CD4-positive, alpha-beta memory T cell (primary cell): ENCODE data around the gene TLK2. TPM values are rescaled to one million over a fixed set of nuclear protein-coding genes. Genes with fewer than 3 reads are reported as not detected.

Source experiments
- CTCF ChIA-PET: fragments of 350-600 bp; sonication (Branson Sonifier 250); formaldehyde crosslinking; loops from one replicate; lab custom pipeline; 2021; ENCODE audit warnings: inconsistent platforms; ENCODE audit not compliant: partially characterized antibody; lab: Charles Lee
- POLR2A ChIA-PET: fragments of 350-600 bp; sonication (Branson Sonifier 250); formaldehyde crosslinking; loops from one replicate; lab custom pipeline; 2021; ENCODE audit not compliant: partially characterized antibody; lab: Charles Lee
- DNase-seq, 5 donors: peaks; one replicate each; pipeline versions ENCODE4 v3.0.0 to v3.0.0-alpha.2; 2020 to 2022; ENCODE audit warnings: mixed read lengths in 1 of 5
- H3K27ac ChIP-seq: one replicate; pipeline ENCODE4 v1.7.0; 2013; ENCODE audit warnings: low read depth, low read length
- H3K27me3 ChIP-seq: 2 replicates; pipeline ENCODE4 v1.7.0; 2013; ENCODE audit warnings: mild to moderate bottlenecking, low read length, moderate library complexity; ENCODE audit not compliant: insufficient read depth
- H3K36me3 ChIP-seq: 2 replicates; pipeline ENCODE4 v1.7.0; 2013; ENCODE audit warnings: mild to moderate bottlenecking, low read length, moderate library complexity; ENCODE audit not compliant: insufficient read depth
- H3K4me1 ChIP-seq: 2 replicates; pipeline ENCODE4 v1.7.0; 2013; ENCODE audit warnings: mild to moderate bottlenecking, low read length, moderate library complexity; ENCODE audit not compliant: insufficient read depth
- H3K4me3 ChIP-seq, 2 donors: one replicate each; pipeline ENCODE4 v1.7.0; 2013; ENCODE audit warnings: low read length in 2 of 2, mild to moderate bottlenecking in 1 of 2
- H3K9me3 ChIP-seq, 2 donors: one replicate each; pipeline ENCODE4 v1.7.0; 2013; ENCODE audit warnings: low read length in 2 of 2, control low read depth in 1 of 2; ENCODE audit not compliant: control insufficient read depth in 1 of 2
- H3K27ac Mint-ChIP-seq, 7 donors: one replicate each; pipeline ENCODE4 v1.8.0; 2020 to 2021; ENCODE audit warnings: mixed read lengths in 7 of 7, mild to moderate bottlenecking in 6 of 7, inconsistent platforms in 3 of 7, moderate library complexity in 3 of 7
- H3K27me3 Mint-ChIP-seq, 2 donors: one replicate each; pipeline ENCODE4 v1.8.0; 2020 to 2021; ENCODE audit warnings: mixed read lengths in 2 of 2
- H3K36me3 Mint-ChIP-seq, 2 donors: one replicate each; pipeline ENCODE4 v1.8.0; 2020 to 2021; ENCODE audit warnings: mixed read lengths in 2 of 2, inconsistent platforms in 1 of 2, mild to moderate bottlenecking in 1 of 2
- H3K4me1 Mint-ChIP-seq, 4 donors: one replicate each; pipeline ENCODE4 v1.8.0; 2020 to 2021; ENCODE audit warnings: mixed read lengths in 4 of 4, mild to moderate bottlenecking in 1 of 4
- H3K4me3 Mint-ChIP-seq, 8 donors: one replicate each; pipeline ENCODE4 v1.8.0; 2020 to 2021; ENCODE audit warnings: mixed read lengths in 8 of 8, mild to moderate bottlenecking in 7 of 8, moderate library complexity in 6 of 8, inconsistent platforms in 3 of 8
- H3K9me3 Mint-ChIP-seq, 8 donors: one replicate each; pipeline ENCODE4 v1.8.0; 2020 to 2021; ENCODE audit warnings: mixed read lengths in 8 of 8, mild to moderate bottlenecking in 5 of 8, inconsistent platforms in 3 of 8, moderate library complexity in 1 of 8
- intact Hi-C: fragments of 100-400 bp; cut with micrococcal nuclease; formaldehyde crosslinking; loops from one replicate; pipeline ENCODE4 v1.15.1; 2023
- polyA plus RNA-seq, 2 donors: library from polyadenylated mRNA; unstranded; fragments of 300-500 nt; fragmentation: Illumina TruSeq; gene quantifications; one replicate each; pipeline ENCODE4 v1.2.3, GENCODE V29; 2021
- total RNA-seq, 2 experiments: library from RNA; stranded (reverse); gene quantifications; one replicate each; pipeline ENCODE4 v1.2.3, GENCODE V29; 2021

TLK2 gene
- total and polyA plus RNA-seq, 4 experiments from 2014 or later, result 2.4 to 67.7 (median 40.1) TPM

DNA sequence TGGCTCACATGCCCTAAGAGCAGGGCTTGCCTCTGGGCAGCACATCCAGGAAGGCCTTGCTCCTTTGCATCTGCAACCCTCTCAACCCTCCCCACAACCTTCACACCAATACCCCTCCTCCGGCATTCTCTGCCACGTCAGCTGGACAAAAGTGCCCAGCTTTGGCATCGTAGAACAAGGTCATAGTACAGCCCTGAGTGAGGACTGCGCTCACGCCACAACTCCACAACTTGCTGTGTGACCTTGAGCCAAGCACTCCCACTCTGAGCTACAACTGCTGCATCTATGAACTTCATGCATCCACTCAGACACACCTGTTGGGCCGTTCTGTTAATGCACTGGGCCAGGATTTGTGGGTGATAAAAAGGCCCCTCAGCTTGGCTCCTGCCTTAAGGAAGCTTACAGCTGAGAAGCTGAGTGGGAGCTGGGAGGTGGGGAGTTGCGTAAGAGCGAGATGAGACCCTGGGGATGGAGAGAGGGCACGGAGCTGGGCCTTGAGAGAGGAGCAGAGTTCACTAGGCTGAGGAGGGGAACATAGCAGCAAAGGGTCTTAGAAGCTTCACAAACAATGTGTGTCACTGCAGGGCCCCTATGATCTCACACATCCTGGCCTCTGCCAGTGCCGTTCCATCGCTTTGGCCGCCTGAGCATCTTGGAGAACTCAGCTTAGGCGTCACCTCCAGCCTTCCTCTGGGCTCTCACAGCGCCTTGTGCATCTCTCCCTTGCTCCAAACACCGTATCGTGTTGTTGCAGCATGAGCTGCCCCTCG lies 140.2 kb downstream of the TLK2 start:
- Histone ChIP-seq H3K4me3 (no peak overlapping the region), H3K4me1 (no peaks in the 10 kb centered on the region), H3K9me3 (no peaks in the 10 kb centered on the region), H3K36me3 (no peaks in the 10 kb centered on the region), H3K27me3 (no peaks in the 10 kb centered on the region), H3K27ac (no peak overlapping the region)
- intact Hi-C loops, result no loop called here
- DNase-seq, result no peak
- H3K36me3 Mint-ChIP-seq, result peaks cover 13 to 23% of the 10 kb centered on the region in 2 donors
- POLR2A ChIA-PET, result no interaction called here
- H3K27me3 Mint-ChIP-seq, result no peaks in the 10 kb centered on the region
- H3K4me1 Mint-ChIP-seq, result no peaks in the 10 kb centered on the region
- H3K9me3 Mint-ChIP-seq, result peaks cover 0 to 2% (median 0%) of the 10 kb centered on the region in 8 donors
- CTCF ChIA-PET, result no interaction called here
- no peak overlapping the region for H3K4me3 Mint-ChIP-seq
- peak overlapping the region in 3 of 7 donors; percentile 19 to 79 (median 50) for H3K27ac Mint-ChIP-seq

DNA sequence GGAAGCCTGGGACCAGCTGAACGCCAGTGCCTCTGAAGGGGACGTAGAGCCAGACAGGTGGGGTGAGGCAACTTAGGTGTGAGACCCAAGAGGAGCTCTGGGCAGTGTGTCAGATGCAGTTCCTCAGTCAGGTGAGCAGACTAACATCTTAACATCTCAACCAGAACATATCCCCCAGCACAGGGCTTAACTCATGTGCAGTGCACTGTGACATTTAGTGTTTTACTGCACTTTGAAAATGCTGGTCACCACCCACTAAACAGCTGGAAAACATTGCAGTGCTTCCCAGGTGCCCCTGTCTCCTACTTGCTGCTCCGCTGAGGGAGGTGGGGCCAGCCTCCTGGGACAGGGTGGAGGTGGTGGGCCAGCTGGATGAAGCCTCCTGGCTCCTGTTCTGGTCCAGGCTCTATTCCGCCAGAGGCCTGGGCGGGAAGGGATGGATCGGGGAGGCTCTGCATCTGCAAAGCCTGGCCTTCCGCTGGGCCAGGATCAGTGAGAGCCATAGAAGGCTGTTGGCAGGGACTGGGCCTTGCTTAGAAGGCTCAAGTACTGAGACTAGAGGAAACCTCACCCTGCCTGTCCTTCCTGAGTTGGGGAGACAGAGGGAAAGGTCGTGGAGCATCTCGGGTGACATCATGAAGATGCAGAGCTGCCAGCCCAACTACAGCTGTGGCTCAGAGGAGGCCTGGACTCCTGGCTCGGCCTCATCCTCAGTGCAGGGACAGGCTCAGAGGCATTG lies 141.0 kb downstream of the TLK2 start:
- Mint-ChIP-seq H3K4me3 (peak overlapping the region in 1 of 8 donors; percentile 21), H3K27ac (no peak overlapping the region), H3K9me3 (peaks cover 0 to 2% (median 0%) of the 10 kb centered on the region in 8 donors), H3K4me1 (no peaks in the 10 kb centered on the region), H3K27me3 (no peaks in the 10 kb centered on the region), H3K36me3 (peaks cover 9 to 18% of the 10 kb centered on the region in 2 donors)
- no peak overlapping the region for H3K4me3 ChIP-seq
- no peaks in the 10 kb centered on the region for H3K27me3 ChIP-seq
- H3K27ac ChIP-seq, result no peak overlapping the region
- no peak for DNase-seq
- CTCF ChIA-PET, result no interaction called here
- no peaks in the 10 kb centered on the region for H3K9me3 ChIP-seq
- intact Hi-C loops, result no loop called here
- H3K4me1 ChIP-seq, result no peaks in the 10 kb centered on the region
- POLR2A ChIA-PET, result no interaction called here
- H3K36me3 ChIP-seq, result no peaks in the 10 kb centered on the region

DNA sequence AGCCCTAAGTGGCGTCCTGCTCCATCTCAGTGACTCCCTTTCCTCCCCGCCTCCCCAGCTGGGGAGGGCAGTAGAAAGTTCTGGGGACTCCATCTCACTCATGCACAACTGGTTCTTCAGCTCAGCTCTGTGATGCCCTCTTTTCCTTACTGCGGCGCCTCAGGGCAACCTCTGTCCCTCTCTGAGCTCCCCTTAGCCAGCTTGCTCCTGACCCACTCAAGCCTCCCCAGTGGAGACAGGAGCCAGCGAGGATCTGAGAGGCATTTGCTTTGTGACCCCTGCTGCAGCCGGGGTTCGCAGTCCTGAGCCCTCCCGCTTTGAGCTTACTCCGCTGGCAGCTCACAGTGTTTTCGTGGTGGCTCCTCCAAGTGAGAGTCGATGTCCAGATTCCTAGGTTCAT lies 142.6 kb downstream of the TLK2 start:
- no peaks in the 10 kb centered on the region for H3K9me3 ChIP-seq
- no peak overlapping the region for H3K27ac ChIP-seq
- H3K4me3 Mint-ChIP-seq, result no peak overlapping the region
- intact Hi-C loops, result no loop called here
- no peak overlapping the region for H3K4me3 ChIP-seq
- H3K36me3 ChIP-seq, result no peaks in the 10 kb centered on the region
- H3K9me3 Mint-ChIP-seq, result peaks cover 0 to 2% (median 0%) of the 10 kb centered on the region in 8 donors
- peaks cover 0 to 4% (median 2%) of the 10 kb centered on the region in 4 donors for H3K4me1 Mint-ChIP-seq
- no peaks in the 10 kb centered on the region for H3K4me1 ChIP-seq
- peak overlapping the region in 1 of 7 donors; percentile 29 for H3K27ac Mint-ChIP-seq
- CTCF ChIA-PET, result no interaction called here
- H3K27me3 ChIP-seq, result no peaks in the 10 kb centered on the region
- H3K36me3 Mint-ChIP-seq, result peaks cover 3 to 4% of the 10 kb centered on the region in 2 donors
- H3K27me3 Mint-ChIP-seq, result no peaks in the 10 kb centered on the region
- no peak for DNase-seq
- POLR2A ChIA-PET, result no interaction called here

DNA sequence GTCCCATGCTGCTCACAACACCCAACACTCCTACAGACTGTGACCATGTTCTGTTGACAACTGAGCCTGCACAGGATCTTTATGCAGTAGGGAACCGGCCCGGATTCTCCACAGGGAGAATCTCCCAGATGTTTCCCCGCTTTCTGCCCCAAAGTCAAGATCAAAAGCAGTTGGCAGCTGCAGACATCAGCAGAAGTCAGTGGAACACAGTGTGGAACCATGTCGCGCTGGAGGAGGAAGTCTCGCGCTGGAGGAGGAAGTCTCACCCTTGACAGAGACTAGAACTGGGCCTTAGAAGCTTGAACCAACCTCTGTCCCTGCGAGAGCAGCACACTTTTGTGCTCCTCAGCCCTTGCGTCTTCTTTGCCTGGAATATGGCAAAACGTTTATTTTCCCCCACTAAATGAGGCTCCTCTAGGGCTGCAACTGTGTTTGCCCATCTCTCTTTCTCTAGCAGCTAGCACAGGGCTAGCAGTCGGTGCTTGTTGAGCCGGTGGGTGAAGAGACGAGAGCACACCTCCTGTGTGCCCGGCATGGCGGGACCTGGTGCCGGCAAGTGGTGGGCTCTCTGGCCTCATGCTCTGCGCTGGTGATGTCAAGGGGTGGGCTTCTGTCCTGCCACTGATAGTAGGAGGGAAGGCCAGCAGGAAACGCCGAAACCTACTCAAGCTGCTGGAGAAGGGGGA lies 146.7 kb downstream of the TLK2 start:
- ChIA-PET POLR2A (no interaction called here), CTCF (interaction anchor here (0.6 kb wide), 1 partner anchor 186 kb away, joined by 3 read pairs; no protein-coding TSS in a partner anchor)
- H3K27ac ChIP-seq, result no peak overlapping the region
- H3K27me3 Mint-ChIP-seq, result peaks cover 5 to 9% of the 10 kb centered on the region in 2 donors
- no peaks in the 10 kb centered on the region for H3K36me3 ChIP-seq
- no peak overlapping the region for H3K27ac Mint-ChIP-seq
- H3K36me3 Mint-ChIP-seq, result peaks cover 2 to 3% of the 10 kb centered on the region in 2 donors
- H3K4me3 Mint-ChIP-seq, result peak overlapping the region in 6 of 8 donors; percentile 6 to 83 (median 42)
- intact Hi-C loops, result no loop called here
- no peak overlapping the region for H3K4me3 ChIP-seq
- no peaks in the 10 kb centered on the region for H3K27me3 ChIP-seq
- peaks cover 12% of the 10 kb centered on the region for H3K4me1 ChIP-seq
- peaks cover 9 to 24% (median 16%) of the 10 kb centered on the region in 4 donors for H3K4me1 Mint-ChIP-seq
- H3K9me3 Mint-ChIP-seq, result no peaks in the 10 kb centered on the region
- no peak for DNase-seq
- no peaks in the 10 kb centered on the region for H3K9me3 ChIP-seq

DNA sequence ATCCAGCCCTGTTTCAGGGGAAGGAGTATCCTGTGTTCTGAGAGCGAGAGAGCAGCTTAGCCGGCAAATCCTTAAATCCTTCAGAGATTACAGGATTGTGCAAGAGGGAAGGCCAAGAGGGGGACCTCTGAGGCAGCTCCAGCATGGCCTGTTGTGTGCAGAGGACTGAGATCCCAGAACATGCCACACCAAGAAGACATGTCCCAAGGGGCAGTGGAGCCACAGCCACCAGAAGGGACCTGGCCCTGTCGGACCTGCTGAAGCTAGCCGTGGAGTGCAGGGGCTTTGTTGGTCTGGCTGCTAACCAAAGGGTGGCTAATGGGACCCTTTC lies 147.2 kb downstream of the TLK2 start:
- Mint-ChIP-seq H3K4me3 (peak overlapping the region in 7 of 8 donors; percentile 6 to 83 (median 62)), H3K27ac (peak overlapping the region in 1 of 7 donors; percentile 19), H3K4me1 (peaks cover 9 to 26% (median 17%) of the 10 kb centered on the region in 4 donors)

DNA sequence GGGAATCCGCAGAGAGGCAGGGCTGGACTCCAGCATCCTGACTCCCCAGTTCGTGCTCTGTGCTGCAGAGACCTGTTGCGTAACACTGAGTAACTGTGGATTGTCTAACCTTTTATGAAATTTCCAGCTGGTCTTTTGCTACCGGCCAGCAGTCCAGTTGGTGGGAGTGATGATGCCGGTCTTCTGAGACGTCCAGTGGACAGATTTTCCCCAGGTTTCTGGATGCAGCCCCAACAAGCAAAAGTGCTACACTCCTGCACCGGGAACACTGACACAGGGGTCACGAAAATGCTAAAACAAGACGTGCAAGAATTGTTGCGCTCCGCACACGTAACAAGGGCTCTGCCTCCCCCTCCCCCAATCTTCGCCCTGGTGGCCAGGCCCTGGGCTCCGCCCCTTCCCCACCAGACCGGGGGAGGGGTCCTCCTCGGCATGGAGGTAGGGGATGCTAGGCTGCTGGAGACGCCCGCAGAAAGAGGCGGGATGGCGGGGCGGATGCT lies 148.1 kb downstream of the TLK2 start:
- ChIA-PET CTCF (no interaction called here), POLR2A (no interaction called here)
- Mint-ChIP-seq H3K4me1 (peaks cover 9 to 26% (median 17%) of the 10 kb centered on the region in 4 donors), H3K4me3 (peak overlapping the region; percentile 27 to 83 (median 58)), H3K9me3 (no peaks in the 10 kb centered on the region), H3K27me3 (peaks cover 5 to 10% of the 10 kb centered on the region in 2 donors), H3K36me3 (peaks cover 2 to 3% of the 10 kb centered on the region in 2 donors), H3K27ac (peak overlapping the region in 1 of 7 donors; percentile 19)
- peak overlapping the region in 1 of 2 donors; percentile 41 for H3K4me3 ChIP-seq
- H3K9me3 ChIP-seq, result no peaks in the 10 kb centered on the region
- no peaks in the 10 kb centered on the region for H3K27me3 ChIP-seq
- DNase-seq, result no peak
- H3K4me1 ChIP-seq, result peaks cover 12% of the 10 kb centered on the region
- intact Hi-C loops, result no loop called here
- H3K36me3 ChIP-seq, result no peaks in the 10 kb centered on the region
- no peak overlapping the region for H3K27ac ChIP-seq

More for the DNA sequence above, 147.2 kb downstream of the TLK2 start:
- Histone ChIP-seq H3K4me3 (no peak overlapping the region), H3K4me1 (peaks cover 12% of the 10 kb centered on the region), H3K9me3 (no peaks in the 10 kb centered on the region), H3K36me3 (no peaks in the 10 kb centered on the region), H3K27ac (no peak overlapping the region), H3K27me3 (no peaks in the 10 kb centered on the region)
- intact Hi-C loops, result no loop called here
- Mint-ChIP-seq H3K27me3 (peaks cover 5 to 10% of the 10 kb centered on the region in 2 donors), H3K36me3 (peaks cover 2 to 3% of the 10 kb centered on the region in 2 donors), H3K9me3 (no peaks in the 10 kb centered on the region)
- no peak for DNase-seq
- ChIA-PET CTCF (no interaction called here), POLR2A (no interaction called here)
